Endodermal cell (in vitro differentiated cells): Measurements from ENCODE around the gene METRNL. TPM values are rescaled to one million over a fixed set of nuclear protein-coding genes. Genes with fewer than 3 reads are reported as not detected.

Experiments
- DNase-seq: peaks from one replicate; pipeline ENCODE4 v3.0.0-alpha.2; 2017
- H3K27ac ChIP-seq: 2 replicates; pipeline ENCODE4 v1.5.1; 2013; ENCODE audit warnings: mild to moderate bottlenecking, low read depth, low read length, moderate library complexity
- H3K27me3 ChIP-seq: 2 replicates; pipeline ENCODE4 v1.6.1; 2013; ENCODE audit warnings: mild to moderate bottlenecking, low read length, moderate library complexity; ENCODE audit not compliant: insufficient read depth, control insufficient read depth, poor library complexity, severe bottlenecking
- H3K36me3 ChIP-seq: 2 replicates; pipeline ENCODE4 v1.7.0; 2013; ENCODE audit warnings: mild to moderate bottlenecking, low read length, moderate library complexity; ENCODE audit not compliant: control insufficient read depth, insufficient read depth
- H3K4me1 ChIP-seq: one replicate; pipeline ENCODE4 v1.7.0; 2013; ENCODE audit warnings: low read length; ENCODE audit not compliant: control insufficient read depth, insufficient read depth
- H3K4me3 ChIP-seq: 2 replicates; pipeline ENCODE4 v1.5.1; 2013; ENCODE audit warnings: mild to moderate bottlenecking, low read length, moderate library complexity
- H3K9ac ChIP-seq: 2 replicates; pipeline ENCODE4 v1.6.1; 2013; ENCODE audit warnings: mild to moderate bottlenecking, low read length, moderate library complexity; ENCODE audit not compliant: poor library complexity, severe bottlenecking; ENCODE audit errors: extremely low read depth
- H3K9me3 ChIP-seq: 2 replicates; pipeline ENCODE4 v1.6.1; 2013; ENCODE audit warnings: mild to moderate bottlenecking, low read length, moderate library complexity; ENCODE audit not compliant: control insufficient read depth
- H3K27ac Mint-ChIP-seq: 2 replicates; pipeline ENCODE4 v1.8.0; 2020; ENCODE audit warnings: mixed read lengths
- H3K27me3 Mint-ChIP-seq: 2 replicates; pipeline ENCODE4 v1.8.0; 2021; ENCODE audit warnings: mild to moderate bottlenecking, mixed read lengths; ENCODE audit not compliant: insufficient read depth
- H3K36me3 Mint-ChIP-seq: 2 replicates; pipeline ENCODE4 v1.8.0; 2020; ENCODE audit warnings: low read depth, mixed read lengths
- H3K4me1 Mint-ChIP-seq: 2 replicates; pipeline ENCODE4 v1.8.0; 2020; ENCODE audit warnings: mixed read lengths
- H3K4me3 Mint-ChIP-seq: 2 replicates; pipeline ENCODE4 v1.8.0; 2020; ENCODE audit warnings: mild to moderate bottlenecking, moderate library complexity, mixed read lengths
- H3K9me3 Mint-ChIP-seq: 2 replicates; pipeline ENCODE4 v1.8.0; 2020; ENCODE audit warnings: mild to moderate bottlenecking, mixed read lengths
- WGBS, 2 experiments: methylation state at CpG; one replicate each; pipeline versions ENCODE4 v1.1.5 to v1.1.7; 2013; ENCODE audit warnings: missing lambda C conversion rate in 2 of 2, mixed read lengths in 1 of 2; ENCODE audit not compliant: insufficient coverage in 1 of 2, insufficient read length in 1 of 2; 5-methylcytosine and 5-hydroxymethylcytosine counted together
- total RNA-seq, 2 donors: library from RNA; stranded (reverse); fragmentation: NEBNext Ultra II Directional in 1 of 2; extraction: Animal tissue kit (Norgen Biotek cat#: 25700) in 1 of 2; gene quantifications; 2 replicates in 1 of 2; 3 replicates in 1 of 2; pipeline ENCODE4 v1.2.1, GENCODE V29; 2021
- TF ChIP-seq, protein P1 (sequence below): fragments of 200-600 bp; sonication (generic); conservative IDR thresholded peaks from 2 replicates; pipeline ENCODE4 v1.5.0; 2021; ENCODE audit warnings: antibody characterized with exemption, mild to moderate bottlenecking

METRNL gene
- total RNA-seq, 2 donors from 2014 or later, result 7.3 to 10.3 TPM

DNA sequence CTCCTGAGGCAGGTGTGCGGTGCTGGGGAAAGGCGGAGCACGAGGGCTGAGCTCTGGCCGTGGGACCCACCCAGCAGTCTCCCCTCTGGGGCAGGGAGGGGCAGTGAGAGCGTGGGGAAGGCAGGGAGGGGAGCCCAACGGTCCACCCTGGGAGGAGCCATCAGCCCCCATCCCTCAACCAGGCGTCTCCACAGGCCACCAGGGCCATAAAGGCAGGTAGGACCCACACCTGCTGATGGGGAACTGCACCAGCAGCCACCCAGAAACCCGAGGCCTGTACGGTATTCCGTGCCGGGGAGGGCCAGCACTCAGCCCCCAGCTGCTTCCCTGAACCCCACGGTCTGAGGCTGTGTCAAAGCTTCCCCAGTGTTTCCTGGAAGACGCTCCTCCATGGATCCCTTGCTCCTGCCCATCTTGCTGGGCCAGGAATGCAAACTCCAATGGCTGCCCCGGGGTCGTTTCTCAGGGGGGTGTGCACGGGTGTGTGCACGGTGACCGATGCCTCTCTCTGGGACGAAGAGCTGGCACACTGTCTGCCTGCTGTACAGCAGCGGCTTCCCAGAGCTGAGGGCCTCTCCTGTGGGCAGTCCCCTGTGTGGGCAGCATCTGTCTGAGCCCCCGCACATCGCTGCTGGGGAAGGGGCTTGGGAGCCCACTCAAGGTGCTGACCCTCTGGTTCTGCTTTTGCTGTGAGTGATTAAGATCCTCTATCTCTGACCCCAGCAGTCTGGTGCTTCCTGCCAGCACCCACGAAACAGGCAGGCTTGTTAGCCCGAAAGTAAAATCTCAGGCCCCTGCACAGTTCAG lies 17.2 kb upstream of the METRNL start:
- no peaks in the 10 kb centered on the region for H3K9me3 ChIP-seq
- no peaks in the 10 kb centered on the region for H3K36me3 ChIP-seq
- Mint-ChIP-seq H3K27ac (no peak overlapping the region), H3K4me1 (no peaks in the 10 kb centered on the region), H3K27me3 (peaks cover 2% of the 10 kb centered on the region), H3K9me3 (no peaks in the 10 kb centered on the region), H3K36me3 (no peaks in the 10 kb centered on the region), H3K4me3 (no peak overlapping the region)
- no peaks in the 10 kb centered on the region for H3K27me3 ChIP-seq
- H3K4me1 ChIP-seq, result no peaks in the 10 kb centered on the region
- H3K4me3 ChIP-seq, result no peak overlapping the region
- H3K9ac ChIP-seq, result no peak overlapping the region
- TF ChIP-seq, protein P1, sequence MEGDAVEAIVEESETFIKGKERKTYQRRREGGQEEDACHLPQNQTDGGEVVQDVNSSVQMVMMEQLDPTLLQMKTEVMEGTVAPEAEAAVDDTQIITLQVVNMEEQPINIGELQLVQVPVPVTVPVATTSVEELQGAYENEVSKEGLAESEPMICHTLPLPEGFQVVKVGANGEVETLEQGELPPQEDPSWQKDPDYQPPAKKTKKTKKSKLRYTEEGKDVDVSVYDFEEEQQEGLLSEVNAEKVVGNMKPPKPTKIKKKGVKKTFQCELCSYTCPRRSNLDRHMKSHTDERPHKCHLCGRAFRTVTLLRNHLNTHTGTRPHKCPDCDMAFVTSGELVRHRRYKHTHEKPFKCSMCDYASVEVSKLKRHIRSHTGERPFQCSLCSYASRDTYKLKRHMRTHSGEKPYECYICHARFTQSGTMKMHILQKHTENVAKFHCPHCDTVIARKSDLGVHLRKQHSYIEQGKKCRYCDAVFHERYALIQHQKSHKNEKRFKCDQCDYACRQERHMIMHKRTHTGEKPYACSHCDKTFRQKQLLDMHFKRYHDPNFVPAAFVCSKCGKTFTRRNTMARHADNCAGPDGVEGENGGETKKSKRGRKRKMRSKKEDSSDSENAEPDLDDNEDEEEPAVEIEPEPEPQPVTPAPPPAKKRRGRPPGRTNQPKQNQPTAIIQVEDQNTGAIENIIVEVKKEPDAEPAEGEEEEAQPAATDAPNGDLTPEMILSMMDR, result no peak
- 91 to 96% methylated on average over 20 to 24 of the region's 24 CpGs for WGBS, 2 experiments
- no peak overlapping the region for H3K27ac ChIP-seq
- DNase-seq, result peak; percentile 35

DNA sequence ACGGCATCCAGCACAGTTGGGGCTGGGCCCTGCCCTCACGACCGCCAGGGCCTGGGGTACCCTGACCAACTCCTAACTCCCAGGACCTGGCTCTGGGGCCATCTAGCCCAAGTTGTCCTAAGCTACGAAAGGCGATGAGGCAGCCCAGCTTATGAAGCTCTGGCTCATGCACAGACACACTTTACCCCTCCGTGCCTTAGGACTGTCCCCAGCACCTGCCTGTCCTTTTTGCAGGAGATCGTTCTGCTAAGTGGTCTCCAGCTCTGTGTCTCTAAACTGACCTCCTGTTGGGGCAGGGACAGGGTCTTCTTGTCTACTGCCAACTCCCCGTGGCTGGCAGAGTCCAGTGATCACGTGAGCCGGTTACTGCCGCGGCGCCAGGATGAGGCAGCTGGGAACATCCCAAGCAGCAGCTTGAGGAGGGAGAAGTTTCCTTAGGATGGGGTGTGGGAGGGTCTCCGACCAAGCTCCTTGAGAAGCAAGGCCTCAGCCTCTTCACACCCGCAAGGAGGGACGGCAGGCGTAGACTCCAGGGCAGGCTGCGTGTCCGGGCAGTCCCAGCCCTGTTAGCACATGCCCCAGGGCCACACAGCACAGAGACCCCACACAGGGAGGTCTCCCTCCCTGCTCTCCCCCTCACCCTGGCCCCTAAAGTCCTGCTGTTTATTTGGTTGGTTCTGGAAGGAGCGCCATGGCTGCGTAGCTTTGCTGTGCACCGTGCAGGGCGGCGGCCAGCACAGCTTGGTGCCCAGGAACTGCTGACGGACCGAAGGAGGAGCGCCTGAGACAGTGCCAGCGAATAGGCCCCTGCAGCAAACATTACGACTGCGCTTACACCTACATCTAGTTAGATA lies 16.4 kb upstream of the METRNL start:
- Mint-ChIP-seq H3K4me3 (no peak overlapping the region), H3K27me3 (peaks cover 2% of the 10 kb centered on the region), H3K4me1 (no peaks in the 10 kb centered on the region), H3K27ac (no peak overlapping the region), H3K9me3 (no peaks in the 10 kb centered on the region), H3K36me3 (no peaks in the 10 kb centered on the region)
- Histone ChIP-seq H3K27ac (no peak overlapping the region), H3K36me3 (no peaks in the 10 kb centered on the region), H3K9me3 (no peaks in the 10 kb centered on the region), H3K4me1 (no peaks in the 10 kb centered on the region), H3K27me3 (no peaks in the 10 kb centered on the region), H3K9ac (no peak overlapping the region), H3K4me3 (no peak overlapping the region)
- TF ChIP-seq, protein P1, result no peak
- 92 to 95% methylated on average over 23 to 30 of the region's 30 CpGs for WGBS, 2 experiments
- DNase-seq, result peak; percentile 37

DNA sequence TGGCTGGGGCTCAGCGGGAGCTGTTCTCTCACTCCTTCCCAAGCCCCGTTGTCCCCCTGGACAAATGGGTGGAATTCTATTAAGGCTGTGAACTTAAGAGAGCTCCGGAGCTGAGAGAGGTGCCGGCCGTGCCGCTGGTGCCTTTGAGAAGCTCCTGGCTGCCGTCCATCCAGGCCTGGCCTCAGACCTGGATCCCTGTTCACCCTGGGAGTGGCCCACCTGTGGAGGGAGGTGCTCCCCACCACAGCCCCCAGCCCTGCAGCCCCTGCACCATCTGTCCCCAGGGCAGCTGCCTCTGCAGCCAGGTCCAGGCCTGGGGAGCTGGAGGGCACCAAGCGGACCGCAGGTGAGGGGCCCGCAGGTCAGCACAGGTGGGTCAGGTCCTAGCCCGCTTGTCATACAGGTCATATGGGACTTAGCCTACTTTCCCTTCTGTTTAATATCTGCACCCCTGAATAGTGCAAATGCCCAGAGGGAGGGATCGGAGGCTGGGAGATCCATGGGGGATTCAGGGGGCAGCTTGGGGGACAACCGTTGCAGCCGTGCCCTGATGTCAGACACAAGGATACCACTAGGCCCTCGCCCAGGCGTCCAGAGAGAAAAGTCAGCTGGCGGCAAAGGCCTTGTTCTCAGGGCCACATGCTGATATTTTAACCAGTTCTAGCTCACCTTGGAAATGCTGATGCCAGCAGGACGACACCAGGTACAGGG lies 15.2 kb upstream of the METRNL start:
- TF ChIP-seq, protein P1, result no peak
- WGBS, 2 experiments, result 94 to 100% methylated on average over 10 to 18 of the region's 18 CpGs
- no peak overlapping the region for H3K27ac Mint-ChIP-seq
- no peaks in the 10 kb centered on the region for H3K36me3 Mint-ChIP-seq
- no peak overlapping the region for H3K9ac ChIP-seq
- peaks cover 2% of the 10 kb centered on the region for H3K27me3 Mint-ChIP-seq
- no peaks in the 10 kb centered on the region for H3K36me3 ChIP-seq
- H3K27ac ChIP-seq, result no peak overlapping the region
- no peaks in the 10 kb centered on the region for H3K9me3 ChIP-seq
- H3K4me1 Mint-ChIP-seq, result no peaks in the 10 kb centered on the region
- H3K4me3 Mint-ChIP-seq, result no peak overlapping the region
- no peaks in the 10 kb centered on the region for H3K4me1 ChIP-seq
- DNase-seq, result peak; percentile 36
- H3K9me3 Mint-ChIP-seq, result no peaks in the 10 kb centered on the region
- H3K4me3 ChIP-seq, result no peak overlapping the region
- no peaks in the 10 kb centered on the region for H3K27me3 ChIP-seq
